ENCODE measurements around the gene PRDM4. TPM values are rescaled to one million over a fixed set of nuclear protein-coding genes. Genes with fewer than 3 reads are reported as not detected.

The PRDM4 gene
- polyA plus RNA-seq, 3 donors: 6.5 to 16.4 (median 7.0) TPM

GRCh38 chr12:107684990-107685359 is 76.0 kb downstream of the PRDM4 start:
- H3K4me1 Mint-ChIP-seq: peaks cover 16% of the 10 kb centered on the region
- Histone ChIP-seq H3K4me2 (replicated peaks; ENCODE audit: extremely low read depth, low read length, poor library complexity, severe bottlenecking) (peak overlapping the region; percentile 87), H3K4me3 (replicated peaks in 1 of 3; ENCODE audit: low read depth in 2 of 3, low read length in 3 of 3) (peak overlapping the region; percentile 67 to 90 (median 87)), H3K27me3 (ENCODE audit: control insufficient read depth in 2 of 2, insufficient read depth in 2 of 2, low read length in 2 of 2) (no peaks in the 10 kb centered on the region), H3K9ac (ENCODE audit: insufficient read depth, low read length, poor library complexity, severe bottlenecking) (peak overlapping the region; percentile 94), H3K79me2 (ENCODE audit: insufficient read depth, low read length) (peaks cover 21% of the 10 kb centered on the region), H4K20me1 (ENCODE audit: insufficient read depth, low read length) (no peaks in the 10 kb centered on the region), H3K27ac (ENCODE audit: low read depth in 1 of 2, low read length in 2 of 2) (peak overlapping the region in 1 of 2 donors; percentile 96), H2AFZ (ENCODE audit: insufficient read depth, low read depth, low read length, poor library complexity, severe bottlenecking) (peak overlapping the region; percentile 91), H3K4me1 (ENCODE audit: control insufficient read depth in 1 of 2, insufficient read depth in 2 of 2, low read length in 2 of 2) (peaks cover 15 to 19% of the 10 kb centered on the region in 2 donors), H3K9me3 (replicated peaks in 1 of 2; ENCODE audit: control insufficient read depth in 1 of 2, insufficient read depth in 1 of 2, low read length in 2 of 2) (no peaks in the 10 kb centered on the region), H3K36me3 (replicated peaks in 1 of 2; ENCODE audit: control insufficient read depth in 1 of 2, insufficient read depth in 2 of 2, low read length in 2 of 2) (peaks cover 17 to 19% of the 10 kb centered on the region in 2 donors)
- intact Hi-C loops (cut with micrococcal nuclease): loop anchor here (5.0 kb wide), 1 partner anchor 77 kb away; the partner anchor contains the start of gene PRDM4 (in 2 of the 2)
- 79% methylated on average over 2 of the region's 9 CpGs for WGBS (ENCODE audit: insufficient coverage)
- DNase-seq: peak in 1 of 3 donors; percentile 24
- H3K36me3 Mint-ChIP-seq: peaks cover 17 to 21% of the 10 kb centered on the region in 2 donors
- no peaks in the 10 kb centered on the region for H3K9me3 Mint-ChIP-seq
- H3K27ac Mint-ChIP-seq: peak overlapping the region in 6 of 7 donors; percentile 94 to 98 (median 96)
- peaks cover 0 to 2% (median 0%) of the 10 kb centered on the region in 3 donors for H3K27me3 Mint-ChIP-seq (ENCODE audit: low read depth in 3 of 3)
- peak overlapping the region; percentile 90 to 94 for H3K4me3 Mint-ChIP-seq
- TF ChIP-seq, protein P1, sequence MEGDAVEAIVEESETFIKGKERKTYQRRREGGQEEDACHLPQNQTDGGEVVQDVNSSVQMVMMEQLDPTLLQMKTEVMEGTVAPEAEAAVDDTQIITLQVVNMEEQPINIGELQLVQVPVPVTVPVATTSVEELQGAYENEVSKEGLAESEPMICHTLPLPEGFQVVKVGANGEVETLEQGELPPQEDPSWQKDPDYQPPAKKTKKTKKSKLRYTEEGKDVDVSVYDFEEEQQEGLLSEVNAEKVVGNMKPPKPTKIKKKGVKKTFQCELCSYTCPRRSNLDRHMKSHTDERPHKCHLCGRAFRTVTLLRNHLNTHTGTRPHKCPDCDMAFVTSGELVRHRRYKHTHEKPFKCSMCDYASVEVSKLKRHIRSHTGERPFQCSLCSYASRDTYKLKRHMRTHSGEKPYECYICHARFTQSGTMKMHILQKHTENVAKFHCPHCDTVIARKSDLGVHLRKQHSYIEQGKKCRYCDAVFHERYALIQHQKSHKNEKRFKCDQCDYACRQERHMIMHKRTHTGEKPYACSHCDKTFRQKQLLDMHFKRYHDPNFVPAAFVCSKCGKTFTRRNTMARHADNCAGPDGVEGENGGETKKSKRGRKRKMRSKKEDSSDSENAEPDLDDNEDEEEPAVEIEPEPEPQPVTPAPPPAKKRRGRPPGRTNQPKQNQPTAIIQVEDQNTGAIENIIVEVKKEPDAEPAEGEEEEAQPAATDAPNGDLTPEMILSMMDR (IDR thresholded peaks at IDR 0.05): no peak

- H3K4me1 Mint-ChIP-seq: peaks cover 16% of the 10 kb centered on the region
Observed at GRCh38 chr12:107684029-107684795, 76.7 kb downstream of the PRDM4 start.

More at GRCh38 chr12:107684029-107684795, 76.7 kb downstream of the PRDM4 start:
- Histone ChIP-seq H4K20me1 (ENCODE audit: insufficient read depth, low read length) (no peaks in the 10 kb centered on the region), H3K4me3 (replicated peaks in 1 of 3; ENCODE audit: low read depth in 2 of 3, low read length in 3 of 3) (no peak overlapping the region), H3K79me2 (ENCODE audit: insufficient read depth, low read length) (peaks cover 21% of the 10 kb centered on the region), H3K27ac (ENCODE audit: low read depth in 1 of 2, low read length in 2 of 2) (no peak overlapping the region), H3K9ac (ENCODE audit: insufficient read depth, low read length, poor library complexity, severe bottlenecking) (no peak overlapping the region), H2AFZ (ENCODE audit: insufficient read depth, low read depth, low read length, poor library complexity, severe bottlenecking) (peak overlapping the region; percentile 91), H3K36me3 (replicated peaks in 1 of 2; ENCODE audit: control insufficient read depth in 1 of 2, insufficient read depth in 2 of 2, low read length in 2 of 2) (peaks cover 11% of the 10 kb centered on the region in 2 donors), H3K4me2 (replicated peaks; ENCODE audit: extremely low read depth, low read length, poor library complexity, severe bottlenecking) (no peak overlapping the region), H3K9me3 (replicated peaks in 1 of 2; ENCODE audit: control insufficient read depth in 1 of 2, insufficient read depth in 1 of 2, low read length in 2 of 2) (no peaks in the 10 kb centered on the region), H3K4me1 (ENCODE audit: control insufficient read depth in 1 of 2, insufficient read depth in 2 of 2, low read length in 2 of 2) (peaks cover 15 to 19% of the 10 kb centered on the region in 2 donors), H3K27me3 (ENCODE audit: control insufficient read depth in 2 of 2, insufficient read depth in 2 of 2, low read length in 2 of 2) (no peaks in the 10 kb centered on the region)
- DNase-seq: no peak
- Mint-ChIP-seq H3K36me3 (peaks cover 9 to 14% of the 10 kb centered on the region in 2 donors), H3K27ac (peak overlapping the region in 2 of 7 donors; percentile 97 to 98), H3K4me3 (no peak overlapping the region), H3K9me3 (no peaks in the 10 kb centered on the region), H3K27me3 (ENCODE audit: low read depth in 3 of 3) (peaks cover 0 to 2% (median 0%) of the 10 kb centered on the region in 3 donors)
- intact Hi-C loops (cut with micrococcal nuclease): no loop called here
- WGBS (ENCODE audit: insufficient coverage): no CpG with 5 or more reads among the region's 3 CpGs
- TF ChIP-seq, protein P1 (IDR thresholded peaks at IDR 0.05): no peak

Other genes with a start within 250 kb of the PRDM4 start
- gene PWP1, start 75.3 kb downstream of the PRDM4 start, polyA plus RNA-seq: 10 to 100 TPM; 27.1 to 29.1 (median 28.0) TPM
- gene ASCL4, start 13.6 kb upstream of the PRDM4 start, polyA plus RNA-seq: not detected

All from CD14-positive monocyte (primary cell).